SW480 (cell line): ENCODE data around the gene RAI2.

Source experiments
- DNase-seq: peaks from one replicate; pipeline ENCODE4 v3.0.0-alpha.2; 2016; ENCODE audit warnings: low spot score

RAI2 gene

GRCh38 chrX:17779434-17779833, 81.7 kb downstream of the RAI2 start:
- no peak for DNase-seq

GRCh38 chrX:17778997-17779396, 82.1 kb downstream of the RAI2 start:
- DNase-seq, result no peak

- DNase-seq, result no peak
Measured at GRCh38 chrX:17774053-17774452, 87.0 kb downstream of the RAI2 start.

- DNase-seq, result no peak
Measured at GRCh38 chrX:17773221-17773876, 87.7 kb downstream of the RAI2 start.

GRCh38 chrX:17769701-17770269, 91.3 kb downstream of the RAI2 start:
- DNase-seq, result no peak

GRCh38 chrX:17768997-17769396, 92.1 kb downstream of the RAI2 start:
- DNase-seq, result no peak

- DNase-seq, result no peak
Measured at GRCh38 chrX:17767734-17768133, 93.4 kb downstream of the RAI2 start.

GRCh38 chrX:17759990-17760389, 101.1 kb downstream of the RAI2 start:
- no peak for DNase-seq

GRCh38 chrX:17758382-17758781, 102.7 kb downstream of the RAI2 start:
- no peak for DNase-seq

GRCh38 chrX:17750436-17750835, 110.7 kb downstream of the RAI2 start:
- no peak for DNase-seq
